PC-9 (cell line): Measurements from ENCODE around the gene CLCF1. TPM values are rescaled to one million over a fixed set of nuclear protein-coding genes. Genes with fewer than 3 reads are reported as not detected.

ENCODE experiments used
- BruUV-seq: library from RNA; stranded (reverse); fragments of 400-500 nt; replicated peaks from 2 replicates; lab custom pipeline; 2021; lab: Mats Ljungman, UMichigan
- CTCF ChIA-PET: fragments of 300-600 bp; sonication (Branson Sonifier 250); formaldehyde crosslinking; loops from one replicate; lab custom pipeline; 2022; ENCODE audit warnings: antibody characterized with exemption; lab: Charles Lee
- POLR2A ChIA-PET: fragments of 300-600 bp; sonication (Branson Sonifier 250); formaldehyde crosslinking; loops from one replicate; lab custom pipeline; 2022; ENCODE audit warnings: antibody characterized with exemption; ENCODE audit not compliant: unreplicated experiment; lab: Charles Lee
- DNase-seq, 2 experiments: peaks; one replicate each; pipeline versions ENCODE4 v3.0.0 to v3.0.0-alpha.2; 2015 to 2022; ENCODE audit warnings: mixed read lengths in 1 of 2
- H2AFZ ChIP-seq: fragments of 200-600 bp; sonication (generic); 2 replicates; pipeline ENCODE4 v1.8.1; 2017; ENCODE audit warnings: antibody characterized with exemption
- H3F3A ChIP-seq: fragments of 200-600 bp; sonication (generic); 2 replicates; pipeline ENCODE4 v1.8.1; 2017; ENCODE audit warnings: antibody characterized with exemption, mild to moderate bottlenecking, low read depth; ENCODE audit not compliant: insufficient read depth
- H3K27ac ChIP-seq: fragments of 200-600 bp; sonication (generic); 2 replicates; pipeline ENCODE4 v1.6.1; 2016; ENCODE audit warnings: mixed run types
- H3K27me3 ChIP-seq: fragments of 200-600 bp; sonication (generic); 2 replicates; pipeline ENCODE4 v1.6.1; 2016; ENCODE audit warnings: low read depth, mixed run types; ENCODE audit not compliant: insufficient read depth
- H3K36me3 ChIP-seq: fragments of 200-600 bp; sonication (generic); 2 replicates; pipeline ENCODE4 v1.6.1; 2016; ENCODE audit warnings: low read depth, mixed run types
- H3K4me1 ChIP-seq: fragments of 200-600 bp; sonication (generic); replicated peaks from 2 replicates; pipeline ENCODE4 v1.6.1; 2016; ENCODE audit warnings: mixed run types; ENCODE audit not compliant: insufficient read depth
- H3K4me2 ChIP-seq: fragments of 200-600 bp; sonication (generic); 2 replicates; pipeline ENCODE4 v1.6.1; 2017; ENCODE audit warnings: mixed run types
- H3K4me3 ChIP-seq: fragments of 200-600 bp; sonication (generic); 2 replicates; pipeline ENCODE4 v1.6.1; 2016; ENCODE audit warnings: mixed run types
- H3K79me2 ChIP-seq: fragments of 200-600 bp; sonication (generic); 2 replicates; pipeline ENCODE4 v1.6.1; 2017; ENCODE audit warnings: low read depth, mixed run types
- H3K9me2 ChIP-seq: fragments of 200-600 bp; sonication (generic); 2 replicates; pipeline ENCODE4 v1.8.1; 2017; ENCODE audit warnings: mild to moderate bottlenecking; ENCODE audit not compliant: insufficient read depth
- H3K9me3 ChIP-seq: fragments of 200-600 bp; sonication (generic); 2 replicates; pipeline ENCODE4 v1.8.1; 2016; ENCODE audit warnings: low read depth; ENCODE audit not compliant: insufficient read depth
- H4K20me1 ChIP-seq: fragments of 200-600 bp; sonication (generic); 2 replicates; pipeline ENCODE4 v1.8.1; 2017; ENCODE audit not compliant: insufficient read depth
- CTCF ChIP-seq: fragments of 200-600 bp; sonication (generic); conservative IDR thresholded peaks from 2 replicates; pipeline ENCODE4 v1.6.1; 2017; ENCODE audit warnings: mixed run types, antibody characterized with exemption, mild to moderate bottlenecking, moderate library complexity
- EZH2 ChIP-seq: fragments of 200-600 bp; sonication (generic); IDR thresholded peaks from 2 replicates; pipeline ENCODE4 v1.8.0; 2017; ENCODE audit warnings: antibody characterized with exemption, low read depth
- intact Hi-C: fragments of 100-400 bp; cut with micrococcal nuclease; formaldehyde crosslinking; loops from one replicate; pipeline ENCODE4 v1.10.0; 2022; ENCODE audit not compliant: unreplicated experiment
- total RNA-seq: library from RNA; stranded (reverse); gene quantifications from 2 replicates; pipeline ENCODE4 v1.2.3, GENCODE V29; 2021

The CLCF1 gene
- total RNA-seq, 1 experiment from 2014 or later, result 17.0 TPM

- CTCF ChIA-PET, result no interaction called here
- POLR2A ChIA-PET, result no interaction called here
- DNase-seq, result no peak
Observed at GRCh38 chr11:67416416-67417335, 43.3 kb upstream of the CLCF1 start.

GRCh38 chr11:67415501-67416304 is 42.3 kb upstream of the CLCF1 start, which contains the start of gene CARNS1:
TSS of gene CARNS1 (plus strand) at chr11:67415678. CDS start at chr11:67416200, 522 bp downstream.
- H3K79me2 ChIP-seq, result no peaks in the 10 kb centered on the region
- no peaks in the 10 kb centered on the region for H3K9me2 ChIP-seq
- no peak within 1 kb of the TSS for H3K4me2 ChIP-seq
- H3K4me3 ChIP-seq, result no peak within 1 kb of the TSS
- H3K27me3 ChIP-seq, result no peaks in the 10 kb centered on the region
- no TSS peak for BruUV-seq
- ChIA-PET POLR2A (no interaction called here), CTCF (no interaction called here)
- TF ChIP-seq CTCF (no peak), EZH2 (no peak)
- DNase-seq, result no peak
- H3K9me3 ChIP-seq, result no peaks in the 10 kb centered on the region
- peaks cover 7% of the 10 kb centered on the region; the same call in 1 of the 2 replicates for H3K4me1 ChIP-seq
- no peaks in the 10 kb centered on the region for H3K36me3 ChIP-seq
- H2AFZ ChIP-seq, result no peak within 1 kb of the TSS
- intact Hi-C loops, result no loop called here
- H3K27ac ChIP-seq, result no peak within 1 kb of the TSS
- peaks cover 12% of the 10 kb centered on the region; the same call in 1 of the 2 replicates for H3F3A ChIP-seq
- no peaks in the 10 kb centered on the region for H4K20me1 ChIP-seq

More at GRCh38 chr11:67416416-67417335, 43.3 kb upstream of the CLCF1 start:
- Histone ChIP-seq H3K9me2 (no peaks in the 10 kb centered on the region), H3K4me2 (no peak overlapping the region), H3K4me1 (peaks cover 7% of the 10 kb centered on the region; the same call in 1 of the 2 replicates), H3K4me3 (no peak overlapping the region), H3K36me3 (no peaks in the 10 kb centered on the region), H3K27me3 (no peaks in the 10 kb centered on the region), H3K9me3 (no peaks in the 10 kb centered on the region), H2AFZ (no peak overlapping the region), H3K79me2 (no peaks in the 10 kb centered on the region), H3F3A (peaks cover 16% of the 10 kb centered on the region; the same call in 1 of the 2 replicates), H4K20me1 (no peaks in the 10 kb centered on the region), H3K27ac (no peak overlapping the region)
- TF ChIP-seq CTCF (no peak), EZH2 (no peak)
- intact Hi-C loops, result no loop called here
- BruUV-seq, result no TSS peak

GRCh38 chr11:67413266-67413849 is 40.0 kb upstream of the CLCF1 start:
- no peaks in the 10 kb centered on the region for H3K4me1 ChIP-seq
- no peaks in the 10 kb centered on the region for H3K36me3 ChIP-seq
- no TSS peak for BruUV-seq
- no peaks in the 10 kb centered on the region for H3K79me2 ChIP-seq
- H3K4me2 ChIP-seq, result no peak overlapping the region
- no peak for DNase-seq
- peaks cover 12% of the 10 kb centered on the region; the same call in 1 of the 2 replicates for H3F3A ChIP-seq
- H4K20me1 ChIP-seq, result no peaks in the 10 kb centered on the region
- no peak overlapping the region for H3K4me3 ChIP-seq
- H3K9me3 ChIP-seq, result no peaks in the 10 kb centered on the region
- CTCF ChIA-PET, result interaction anchor here (0.6 to 1.1 kb wide), 2 partner anchors 12 to 36 kb away, joined by 4 to 7 read pairs; partner anchors contain the start of gene PPP1CA
- no peak overlapping the region for H3K27ac ChIP-seq
- TF ChIP-seq CTCF, result no peak
- TF ChIP-seq EZH2, result no peak
- intact Hi-C loops, result no loop called here
- POLR2A ChIA-PET, result interaction anchor here (0.6 kb wide), 2 partner anchors 641 to 1620 kb away, joined by 5 to 31 read pairs; no protein-coding TSS in a partner anchor
- no peaks in the 10 kb centered on the region for H3K27me3 ChIP-seq
- no peak overlapping the region for H2AFZ ChIP-seq
- no peaks in the 10 kb centered on the region for H3K9me2 ChIP-seq
